GM19240 (cell line): ENCODE measurements around the gene OTUB2.

ENCODE experiments used
- DNase-seq: peaks from one replicate; pipeline ENCODE4 v3.0.0; 2011; ENCODE audit warnings: low spot score; ENCODE audit not compliant: insufficient read length

Gene OTUB2

DNA sequence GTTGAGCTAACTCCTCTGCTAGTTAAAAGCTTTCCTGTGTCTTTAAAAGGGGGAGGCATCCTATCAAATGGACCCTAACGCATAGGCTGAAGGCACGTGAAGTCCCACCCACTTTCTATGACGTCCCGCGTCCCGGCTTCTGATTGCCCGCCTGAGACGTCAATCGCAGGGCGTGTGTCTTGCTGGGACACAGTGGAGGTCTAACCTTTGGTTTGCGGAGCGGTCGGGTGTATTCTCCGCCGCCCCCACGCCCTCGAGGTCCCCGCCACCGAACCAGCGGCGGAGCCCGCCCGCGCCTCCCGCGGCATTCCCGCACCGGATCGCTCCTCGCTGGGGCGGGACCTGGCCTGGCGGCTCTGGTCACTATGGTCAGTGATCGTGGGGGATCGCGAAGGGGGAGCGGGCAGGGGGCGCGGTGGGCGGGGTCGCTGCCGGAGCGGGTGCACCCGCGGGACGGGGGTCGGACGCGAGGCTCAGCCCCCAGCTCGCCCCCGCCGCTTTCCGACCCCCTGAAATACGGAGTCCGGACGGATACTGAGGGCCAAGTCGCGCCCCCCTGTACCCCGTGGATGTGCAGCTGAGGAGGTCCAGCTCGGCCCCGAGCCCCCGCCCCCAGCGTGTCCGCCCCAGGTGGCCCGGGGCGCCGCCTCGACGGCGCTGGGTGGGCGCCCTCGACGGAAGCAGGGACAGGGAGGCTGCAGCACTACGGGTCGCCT is at the start of gene OTUB2:
Gene OTUB2 (plus strand): TSS at position 168 of the 716 bp plus-strand sequence. CDS start 198 bp downstream, at position 366.
- DNase-seq, result peak; percentile 97

- no peak for DNase-seq
These were observed 49.6 kb upstream of the OTUB2 start, which contains the start of gene ASB2 for GRCh38 chr14:93976477-93977057. TSS of gene ASB2 (minus strand) at chr14:93976570. CDS start at chr14:93964539, 12,031 bp downstream.

GRCh38 chr14:93977171-93977570 is 49.0 kb upstream of the OTUB2 start:
- DNase-seq, result no peak

DNA sequence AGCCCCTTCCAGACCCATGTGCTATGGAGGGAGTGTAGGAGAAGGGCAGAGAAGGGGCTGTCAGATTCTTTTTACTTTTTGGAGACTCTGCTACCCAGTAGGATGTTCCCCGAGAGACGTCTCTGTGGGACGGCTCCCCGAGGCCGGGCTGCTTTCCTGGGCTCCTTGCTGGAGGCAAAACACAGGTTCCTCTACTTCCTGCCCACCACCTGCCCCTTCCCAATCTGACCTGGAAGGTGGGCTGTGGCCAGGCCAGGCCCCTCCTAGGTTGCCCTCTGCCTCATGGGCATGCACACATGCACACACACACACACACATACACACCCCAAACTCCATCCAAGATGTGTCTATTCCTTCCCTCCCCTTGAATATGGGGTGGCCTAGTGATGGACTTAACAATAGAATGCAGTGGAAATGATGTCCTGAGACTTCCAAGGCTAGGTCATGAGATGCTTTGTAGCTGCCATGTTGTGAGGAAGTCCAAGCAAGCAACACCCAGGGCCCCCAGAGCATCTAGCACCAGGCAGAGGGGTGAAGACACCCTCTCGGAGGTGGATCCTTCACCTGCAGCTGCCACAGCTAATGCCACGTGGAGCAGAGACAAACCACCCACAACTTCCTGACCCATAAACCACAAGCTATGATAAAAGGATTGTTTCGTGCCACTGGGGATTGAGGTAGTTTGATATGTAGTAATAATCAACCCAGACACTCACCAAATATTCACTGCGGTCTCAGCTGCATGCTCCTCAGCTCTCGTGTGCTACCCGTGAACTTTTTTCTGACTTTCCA is 48.2 kb upstream of the OTUB2 start:
- DNase-seq, result no peak

DNA sequence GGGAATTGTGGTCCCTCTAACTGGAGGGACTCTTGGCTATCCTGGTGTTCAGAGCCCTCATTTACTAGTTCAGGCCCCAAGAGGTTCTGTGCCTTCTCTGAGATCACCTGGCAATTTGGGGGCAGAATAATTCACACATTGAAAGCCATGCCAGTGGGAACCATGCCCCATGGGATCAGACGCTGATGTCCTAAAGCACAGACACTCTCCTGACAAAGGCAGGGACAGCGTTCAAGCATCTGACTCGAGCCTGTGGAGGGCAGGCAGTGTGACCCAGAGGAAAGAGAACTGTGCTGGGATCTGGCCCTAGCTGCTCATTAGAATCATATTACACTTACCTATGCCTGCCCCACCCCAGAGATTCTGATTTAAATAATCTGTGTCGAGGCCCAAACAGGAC is 47.4 kb upstream of the OTUB2 start:
- no peak for DNase-seq

DNA sequence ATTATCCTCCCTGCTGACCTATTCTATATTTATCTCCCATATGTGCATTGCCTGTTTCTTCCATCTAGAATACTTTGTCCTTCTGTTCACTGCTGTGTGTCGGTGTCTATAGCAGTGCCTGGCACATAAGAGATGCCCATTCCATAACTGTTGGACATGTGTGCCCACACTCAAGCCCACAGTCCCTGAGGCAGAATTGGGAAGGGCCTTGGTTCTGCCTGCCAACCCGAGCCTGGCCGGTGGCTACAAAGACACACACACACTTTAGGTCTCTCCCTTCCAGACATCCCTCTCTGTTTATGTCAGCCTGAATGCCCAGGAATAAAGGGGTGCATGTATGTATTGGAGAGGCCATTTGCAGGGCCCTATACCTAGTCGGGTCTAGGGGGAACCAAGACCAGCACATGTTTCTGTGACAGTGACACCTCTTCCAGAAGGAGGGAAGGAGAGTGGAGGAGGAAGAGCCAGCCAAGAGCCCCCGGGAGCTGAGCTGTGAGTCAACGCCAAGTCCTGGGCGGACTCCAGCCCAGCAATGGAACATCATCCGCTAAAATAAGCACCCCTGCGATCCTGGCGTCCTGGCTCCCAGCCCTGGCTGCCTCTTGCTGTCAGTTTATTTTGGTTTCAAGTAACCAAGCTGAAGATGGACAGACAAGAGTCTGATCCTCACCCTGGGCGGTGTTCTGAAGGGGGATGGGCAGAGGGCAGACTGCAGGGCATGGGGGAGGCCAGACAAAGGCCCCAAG is 45.5 kb upstream of the OTUB2 start:
- DNase-seq, result no peak

- DNase-seq, result no peak
These were observed 44.6 kb upstream of the OTUB2 start for GRCh38 chr14:93981316-93982229.

DNA sequence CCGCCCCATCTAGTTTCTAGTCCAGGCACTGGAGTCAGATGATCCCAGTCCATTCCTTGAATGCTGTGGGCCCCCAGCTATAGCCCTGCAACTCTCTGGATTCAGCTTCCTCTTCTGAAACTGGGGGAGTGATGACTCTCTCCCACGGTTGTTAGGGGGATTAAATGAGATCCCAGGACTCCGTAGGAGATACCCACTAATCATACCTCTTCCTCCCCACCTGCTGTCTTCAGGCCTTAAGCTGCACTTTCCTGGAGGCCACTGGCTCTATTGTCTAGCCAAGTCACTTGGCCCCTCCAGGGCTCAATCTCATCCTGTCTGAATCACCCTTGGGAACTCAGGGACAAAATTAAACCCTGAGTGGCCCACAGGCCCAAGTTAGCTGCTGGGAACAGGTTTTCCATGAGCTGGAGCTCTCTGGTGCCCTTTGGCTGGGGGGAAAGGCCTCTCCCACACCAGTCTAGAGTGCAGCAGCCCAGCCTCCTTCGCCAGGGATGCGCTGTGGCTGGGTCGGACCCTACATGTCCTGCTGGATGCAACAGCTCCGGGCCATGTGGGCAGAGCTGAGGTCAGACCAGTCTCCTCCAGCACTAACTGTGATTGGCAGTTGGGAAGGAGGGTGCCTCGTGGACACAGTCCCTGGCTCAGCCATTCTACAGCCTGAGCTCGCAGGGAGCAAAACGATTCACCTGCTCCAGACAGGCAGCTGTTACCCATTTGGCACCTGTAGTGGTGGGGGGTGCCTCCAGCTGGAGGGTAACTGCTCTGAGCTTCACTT is 43.7 kb upstream of the OTUB2 start:
- DNase-seq, result no peak

- DNase-seq, result no peak
These were observed 42.1 kb upstream of the OTUB2 start for GRCh38 chr14:93984070-93984469.

GRCh38 chr14:93984987-93985410 is 41.1 kb upstream of the OTUB2 start:
- no peak for DNase-seq

DNA sequence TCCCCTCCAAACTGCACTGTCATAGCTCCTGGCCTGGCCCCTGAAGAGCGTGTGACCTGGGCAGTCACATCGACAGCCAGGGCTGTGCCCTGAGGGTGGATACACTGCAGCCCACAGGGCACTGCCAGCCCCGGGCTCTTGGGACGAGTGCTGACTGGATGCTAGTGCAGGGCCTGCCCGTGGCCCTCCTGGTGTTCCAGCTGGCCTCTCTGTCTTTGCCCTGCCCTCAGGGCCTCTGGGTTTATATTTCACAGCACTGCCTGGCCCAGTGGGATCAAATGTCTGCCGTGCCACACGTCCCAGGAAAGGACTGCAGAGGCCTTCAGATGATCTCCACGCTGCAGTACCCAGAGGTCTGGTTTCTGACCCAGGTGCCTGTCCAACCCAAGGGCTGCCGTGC is 39.2 kb upstream of the OTUB2 start:
- no peak for DNase-seq

DNA sequence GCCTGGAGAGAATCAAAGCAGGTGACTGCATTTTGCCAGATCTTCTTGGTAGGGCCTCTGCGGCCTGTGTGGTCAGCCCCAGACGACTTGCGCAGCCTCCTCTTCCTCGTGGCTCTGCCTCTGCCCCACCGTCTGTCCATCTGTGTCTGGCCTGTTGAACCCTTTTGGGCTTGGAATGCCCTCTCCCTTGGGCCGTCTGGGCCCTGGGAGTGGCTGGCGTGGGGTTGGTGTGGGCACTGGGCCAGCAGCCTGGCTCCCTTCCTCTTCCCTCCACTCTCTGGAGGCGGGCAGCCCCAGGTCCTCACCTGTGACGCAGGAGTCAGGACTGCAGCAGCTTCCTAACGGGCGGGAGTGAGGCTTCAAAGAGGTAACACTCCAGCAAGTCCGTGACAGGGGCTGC is 38.8 kb upstream of the OTUB2 start:
- no peak for DNase-seq

DNA sequence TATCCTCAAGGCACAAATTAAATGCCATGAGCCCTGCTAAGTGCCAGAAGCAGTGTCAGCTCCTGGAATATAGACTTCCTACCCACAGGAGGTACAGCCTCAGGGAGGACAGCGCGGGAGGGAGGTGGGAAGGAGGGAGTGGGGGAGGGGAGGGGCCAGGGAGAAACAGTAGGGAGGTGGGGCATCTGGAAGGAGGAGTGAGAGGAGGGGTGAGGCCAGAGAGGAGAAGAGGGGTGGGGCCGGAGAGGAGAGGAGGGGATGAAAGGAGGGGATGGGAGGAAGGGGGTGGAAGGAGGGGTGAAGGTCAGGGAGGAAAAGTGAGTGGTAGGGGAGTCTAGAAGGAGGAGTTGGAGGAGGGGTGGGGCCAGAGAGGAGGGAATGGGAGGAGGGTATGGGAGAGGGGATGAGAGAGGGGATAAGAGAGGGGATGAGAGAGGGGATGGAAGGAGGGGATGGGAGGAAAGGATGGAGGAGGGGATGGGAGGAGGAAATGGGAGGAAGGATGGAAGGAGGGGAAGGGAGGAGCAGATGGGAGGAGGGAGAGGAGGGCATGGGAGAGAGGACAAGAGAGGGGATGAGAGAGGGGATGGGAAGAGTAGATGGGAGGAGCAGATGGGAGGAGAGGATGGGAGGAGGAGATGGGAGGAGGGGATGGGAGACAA is 38.2 kb upstream of the OTUB2 start:
- no peak for DNase-seq

DNA sequence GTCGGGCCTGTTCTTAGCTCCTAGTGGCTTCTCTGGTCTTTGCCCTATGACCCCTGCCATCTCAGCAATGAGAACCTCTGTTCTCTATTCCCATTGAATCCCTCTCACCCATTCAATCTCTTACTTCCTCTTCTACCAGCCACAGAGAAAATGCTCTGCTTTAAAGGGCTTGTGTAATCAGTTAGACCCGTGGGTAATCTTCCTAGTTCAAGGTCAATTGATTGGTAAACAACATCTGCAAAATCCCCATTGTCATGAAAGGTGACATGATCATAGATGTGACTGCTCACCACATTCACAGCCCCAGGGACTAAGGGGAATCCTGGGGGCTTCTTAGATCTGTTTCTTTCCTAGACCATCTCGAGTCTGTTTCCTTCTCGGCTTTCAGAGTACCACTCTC is 36.2 kb upstream of the OTUB2 start:
- no peak for DNase-seq

- DNase-seq, result no peak
These were observed 34.9 kb upstream of the OTUB2 start for GRCh38 chr14:93991212-93991611.

DNA sequence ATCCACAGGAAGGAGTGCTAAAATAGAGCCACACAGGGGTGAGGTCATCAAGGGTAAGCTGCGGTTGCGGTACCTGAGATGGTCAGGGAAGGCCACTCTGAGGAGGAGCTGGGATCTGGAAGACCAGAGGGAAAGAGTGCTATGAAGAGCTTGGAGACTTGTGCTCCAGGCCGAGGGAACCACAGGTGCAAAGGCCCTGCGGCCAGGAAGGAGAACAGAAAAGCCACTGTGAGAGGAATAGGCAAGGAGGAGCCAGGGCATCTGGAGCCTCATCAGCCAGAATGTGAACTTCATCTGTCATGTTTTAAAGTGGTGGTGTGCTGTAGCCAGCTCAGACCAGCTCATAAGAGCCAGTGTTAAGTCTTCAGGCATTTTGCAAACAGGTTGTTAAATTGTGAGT is 34.5 kb upstream of the OTUB2 start:
- DNase-seq, result no peak

DNA sequence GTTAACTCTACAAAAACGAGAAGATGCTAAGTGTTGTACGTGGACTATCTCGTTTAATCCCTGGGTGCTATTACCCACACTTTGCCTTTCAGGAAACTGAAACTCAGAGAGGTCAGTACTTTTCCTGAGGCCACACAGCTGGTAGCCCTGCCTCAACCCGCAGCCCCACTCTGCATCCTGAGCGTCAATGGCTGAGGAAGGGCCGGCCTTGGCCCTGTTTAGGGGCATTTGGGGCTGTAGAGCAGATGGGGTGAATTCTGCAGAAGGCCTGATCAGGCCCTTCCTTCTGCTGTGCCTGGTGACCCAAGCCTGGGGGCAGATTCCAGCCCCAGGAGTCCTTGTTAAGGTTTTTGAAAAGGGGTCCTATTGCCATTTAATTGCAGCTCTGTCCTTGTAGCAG is 32.8 kb upstream of the OTUB2 start:
- DNase-seq, result no peak

DNA sequence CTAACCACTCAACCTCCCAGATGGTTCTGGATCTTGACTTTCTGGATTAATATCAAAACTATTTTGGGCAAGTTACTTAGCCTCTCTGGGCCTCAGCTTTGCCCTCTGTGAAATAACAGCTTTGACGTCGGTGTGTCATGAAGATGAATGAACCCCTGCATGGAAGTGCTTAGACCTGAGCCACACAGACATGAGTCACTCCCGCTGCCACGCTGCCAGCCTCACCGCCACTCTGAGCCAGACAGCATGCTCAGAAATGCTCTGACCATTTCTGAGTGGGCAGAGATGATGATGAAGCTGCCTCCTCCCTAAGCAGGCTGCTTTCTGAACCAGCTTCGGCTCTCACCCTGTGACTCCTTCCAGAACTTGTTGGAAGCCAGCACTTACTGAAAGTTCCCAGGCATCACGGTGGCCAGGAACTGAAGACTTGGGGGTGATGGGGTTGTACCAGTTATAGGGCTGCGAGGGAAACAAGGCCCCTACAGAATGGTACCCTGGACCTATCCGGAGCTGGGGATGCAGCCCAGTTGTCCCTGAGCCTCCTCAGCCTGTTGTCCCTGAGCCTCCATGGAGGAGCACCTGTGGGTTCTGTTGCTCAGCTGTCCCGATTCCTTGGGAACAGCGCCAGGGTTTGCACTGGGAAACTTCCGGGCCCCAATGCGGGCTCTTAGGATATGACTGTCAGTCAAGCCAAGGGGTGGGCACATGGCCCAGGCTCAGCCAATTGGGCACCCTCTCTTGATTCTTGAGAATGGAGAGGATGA is 31.0 kb upstream of the OTUB2 start:
- DNase-seq, result no peak
